GM12878 (cell line): Measurements from ENCODE around the gene MARCHF9. TPM values are rescaled to one million over a fixed set of nuclear protein-coding genes. Genes with fewer than 3 reads are reported as not detected.

Source experiments
- ATAC-seq: fragments of 200-7000 bp; cut with Tn5 transposase; 3 replicates; pipeline ENCODE4 v1.9.1; 2020; ENCODE audit warnings: mild to moderate bottlenecking, moderate library complexity
- BruUV-seq: library from RNA; stranded (reverse); fragments of 400-500 nt; replicated peaks from 2 replicates; lab custom pipeline; 2021; lab: Mats Ljungman, UMichigan
- CTCF ChIA-PET: fragments of 300-600 bp; sonication (Branson Sonifier 250); formaldehyde crosslinking; extraction: SDS; loops from one replicate; lab custom pipeline; 2021; ENCODE audit warnings: inconsistent platforms; lab: Yijun Ruan, JAX
- POLR2A ChIA-PET: fragments of 350-600 bp; formaldehyde crosslinking; extraction: SDS; loops from one replicate; lab custom pipeline; 2021; ENCODE audit warnings: inconsistent platforms; lab: Charles Lee
- RAD21 ChIA-PET: fragments of 300-600 bp; sonication (Branson Sonifier 250); formaldehyde crosslinking; loops from one replicate; lab custom pipeline; 2023; ENCODE audit warnings: antibody characterized with exemption; ENCODE audit not compliant: unreplicated experiment; lab: Charles Lee
- SMC1A ChIA-PET: fragments of 300-600 bp; sonication (Branson Sonifier 250); formaldehyde crosslinking; loops from one replicate; lab custom pipeline; 2023; ENCODE audit not compliant: unreplicated experiment, uncharacterized antibody; lab: Charles Lee
- DNase-seq: peaks from one replicate; pipeline ENCODE4 v3.0.0-alpha.2; 2011; ENCODE audit warnings: low read depth, low spot score
- FAIRE-seq: peaks from 3 replicates; lab custom pipeline; 2011; peaks lifted over from hg19 to GRCh38; lab: Jason Lieb, UNC
- H2AFZ ChIP-seq: 2 replicates; pipeline ENCODE4 v1.6.0; 2011; ENCODE audit warnings: low read depth, low read length, control low read depth; ENCODE audit not compliant: control insufficient read depth
- H3K27ac ChIP-seq: 2 replicates; pipeline ENCODE4 v1.5.1; 2011; ENCODE audit warnings: control low read depth; ENCODE audit not compliant: control insufficient read depth, insufficient read depth
- H3K27me3 ChIP-seq, 2 experiments: replicated peaks in 1 of 2; 2 replicates each; pipeline versions ENCODE4 v1.6.0 to v1.6.1; 2011; ENCODE audit warnings: low read length in 1 of 2; ENCODE audit not compliant: control insufficient read depth in 2 of 2, insufficient read depth in 2 of 2
- H3K36me3 ChIP-seq, 2 experiments: 2 replicates each; pipeline ENCODE4 v1.5.1; 2011; ENCODE audit warnings: low read length in 1 of 2; ENCODE audit not compliant: control insufficient read depth in 2 of 2, insufficient read depth in 2 of 2
- H3K4me1 ChIP-seq: 2 replicates; pipeline ENCODE4 v1.6.1; 2011; ENCODE audit warnings: mild to moderate bottlenecking, low read length, moderate library complexity, mixed read lengths; ENCODE audit not compliant: control insufficient read depth, insufficient read depth
- H3K4me2 ChIP-seq: 2 replicates; pipeline ENCODE4 v1.6.0; 2011; ENCODE audit warnings: control low read depth; ENCODE audit not compliant: control insufficient read depth, insufficient read depth
- H3K4me3 ChIP-seq: fragments of 200-600 bp; sonication (generic); 2 replicates; pipeline ENCODE4 v1.5.1; 2016
- H3K79me2 ChIP-seq: 2 replicates; pipeline ENCODE4 v1.6.0; 2011; ENCODE audit warnings: low read length; ENCODE audit not compliant: control insufficient read depth, insufficient read depth
- H3K9ac ChIP-seq: 2 replicates; pipeline ENCODE4 v1.8.0; 2011; ENCODE audit warnings: low read length, control low read depth, mixed read lengths; ENCODE audit not compliant: control insufficient read depth, insufficient read depth
- H3K9me3 ChIP-seq: replicated peaks from 3 replicates; pipeline ENCODE4 v1.5.1; 2011; ENCODE audit warnings: mild to moderate bottlenecking, low read length; ENCODE audit not compliant: control insufficient read depth, insufficient read depth
- H4K20me1 ChIP-seq: 2 replicates; pipeline ENCODE4 v1.6.0; 2011; ENCODE audit not compliant: control insufficient read depth, insufficient read depth
- WGBS: methylation state at CpG from one replicate; pipeline ENCODE4 v1.1.6; 2016; ENCODE audit warnings: low lambda C conversion rate; ENCODE audit not compliant: insufficient replicate concordance, insufficient coverage; ENCODE audit errors: missing lambda C conversion rate; 5-methylcytosine and 5-hydroxymethylcytosine counted together
- in situ Hi-C: fragments of 300-500 bp; cut with MboI; formaldehyde crosslinking; loops from 9 replicates; pipeline ENCODE4 v1.14.3; 2018; ENCODE audit warnings: mixed read lengths
- intact Hi-C: fragments of 100-400 bp; cut with micrococcal nuclease; formaldehyde crosslinking; loops from one replicate; pipeline ENCODE4 v1.14.2; 2022; ENCODE audit not compliant: unreplicated experiment
- polyA plus RNA-seq, 11 experiments: library from polyadenylated mRNA; depleted of rRNA in 4 of 11; unstranded in 6 of 11; stranded (reverse) in 5 of 11; fragments of >200 nt; fragmentation: Nextera tagmentation in 4 of 11; fragmentation: Illumina TruSeq in 1 of 11; extraction: Ambion mirVana in 4 of 11; extraction: Trizol in 1 of 11; gene quantifications; 1 replicate in 1 of 11; 2 replicates in 10 of 11; pipeline versions ENCODE4 v1.2.1 to v1.2.3, GENCODE V29; 2011 to 2016; ENCODE audit warnings: inconsistent platforms in 2 of 11, missing spikeins in 2 of 11, low read depth in 1 of 11
- total RNA-seq, 4 experiments: library from RNA; depleted of rRNA in 3 of 4; stranded (reverse); fragments of >200 nt in 3 of 4; fragmentation: Illumina TruSeq in 1 of 4; extraction: Trizol in 1 of 4; gene quantifications; 2 replicates each; pipeline versions ENCODE4 v1.2.1 to v1.2.3, GENCODE V29; 2013 to 2021
- TF ChIP-seq, protein P1 (sequence below): fragments of 450-650 bp; IDR thresholded peaks from 2 replicates; pipeline ENCODE4 v1.6.1; 2017; ENCODE audit warnings: mild to moderate bottlenecking
- TF ChIP-seq, protein P2 (sequence below): fragments of 450-650 bp; IDR thresholded peaks from 2 replicates; pipeline ENCODE4 v1.6.1; 2017; ENCODE audit warnings: low read depth, mild to moderate bottlenecking, moderate library complexity

Gene MARCHF9
- total and polyA plus RNA-seq, 10 of the 15 experiments (the other 5 are each of a cell fraction or from before 2014, with no cell fraction given): 2.4 to 29.3 (median 13.0) TPM

DNA sequence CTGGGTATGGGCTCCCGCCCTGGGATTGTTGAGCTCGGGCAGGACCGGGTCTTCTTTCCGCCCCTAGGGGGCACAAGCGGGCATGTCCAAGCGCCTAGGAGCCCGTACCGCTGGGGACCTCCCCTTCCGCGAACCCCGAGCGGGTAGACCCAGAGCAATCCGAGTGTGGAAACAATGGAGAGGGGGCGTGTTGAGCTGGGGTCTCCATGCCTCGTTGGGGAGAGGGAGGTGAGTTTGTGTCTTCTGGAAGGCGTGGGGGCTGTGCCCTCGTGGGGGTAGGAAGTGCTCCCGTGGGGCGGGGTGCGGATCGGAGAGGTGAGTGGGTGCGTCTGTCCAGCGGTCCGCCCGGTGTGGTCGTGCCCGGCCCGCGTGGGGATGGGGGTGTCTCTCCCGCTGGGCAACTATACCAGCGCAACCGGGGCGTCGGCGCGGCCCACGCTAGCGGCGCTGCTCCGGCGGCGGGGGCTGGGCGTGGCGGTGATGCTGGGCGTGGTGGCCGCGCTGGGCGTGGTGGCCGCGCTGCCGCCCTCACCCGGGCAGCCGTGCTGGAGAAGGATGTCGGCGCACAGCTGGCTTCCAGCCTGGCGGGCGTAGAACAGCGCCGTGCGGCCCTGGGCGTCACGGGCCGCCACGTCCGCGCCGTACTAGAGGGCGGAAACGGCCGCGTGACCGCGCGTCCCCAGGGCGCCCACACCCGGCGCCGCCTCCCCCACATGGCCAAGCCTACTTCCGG, 28.6 kb upstream of the MARCHF9 start:
- no peak for FAIRE-seq
- H3K27ac ChIP-seq: no peak overlapping the region
- TF ChIP-seq, protein P1, sequence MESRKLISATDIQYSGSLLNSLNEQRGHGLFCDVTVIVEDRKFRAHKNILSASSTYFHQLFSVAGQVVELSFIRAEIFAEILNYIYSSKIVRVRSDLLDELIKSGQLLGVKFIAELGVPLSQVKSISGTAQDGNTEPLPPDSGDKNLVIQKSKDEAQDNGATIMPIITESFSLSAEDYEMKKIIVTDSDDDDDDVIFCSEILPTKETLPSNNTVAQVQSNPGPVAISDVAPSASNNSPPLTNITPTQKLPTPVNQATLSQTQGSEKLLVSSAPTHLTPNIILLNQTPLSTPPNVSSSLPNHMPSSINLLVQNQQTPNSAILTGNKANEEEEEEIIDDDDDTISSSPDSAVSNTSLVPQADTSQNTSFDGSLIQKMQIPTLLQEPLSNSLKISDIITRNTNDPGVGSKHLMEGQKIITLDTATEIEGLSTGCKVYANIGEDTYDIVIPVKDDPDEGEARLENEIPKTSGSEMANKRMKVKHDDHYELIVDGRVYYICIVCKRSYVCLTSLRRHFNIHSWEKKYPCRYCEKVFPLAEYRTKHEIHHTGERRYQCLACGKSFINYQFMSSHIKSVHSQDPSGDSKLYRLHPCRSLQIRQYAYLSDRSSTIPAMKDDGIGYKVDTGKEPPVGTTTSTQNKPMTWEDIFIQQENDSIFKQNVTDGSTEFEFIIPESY: peak; percentile 66; the same call in 1 of the 2 replicates
- TF ChIP-seq, protein P2, sequence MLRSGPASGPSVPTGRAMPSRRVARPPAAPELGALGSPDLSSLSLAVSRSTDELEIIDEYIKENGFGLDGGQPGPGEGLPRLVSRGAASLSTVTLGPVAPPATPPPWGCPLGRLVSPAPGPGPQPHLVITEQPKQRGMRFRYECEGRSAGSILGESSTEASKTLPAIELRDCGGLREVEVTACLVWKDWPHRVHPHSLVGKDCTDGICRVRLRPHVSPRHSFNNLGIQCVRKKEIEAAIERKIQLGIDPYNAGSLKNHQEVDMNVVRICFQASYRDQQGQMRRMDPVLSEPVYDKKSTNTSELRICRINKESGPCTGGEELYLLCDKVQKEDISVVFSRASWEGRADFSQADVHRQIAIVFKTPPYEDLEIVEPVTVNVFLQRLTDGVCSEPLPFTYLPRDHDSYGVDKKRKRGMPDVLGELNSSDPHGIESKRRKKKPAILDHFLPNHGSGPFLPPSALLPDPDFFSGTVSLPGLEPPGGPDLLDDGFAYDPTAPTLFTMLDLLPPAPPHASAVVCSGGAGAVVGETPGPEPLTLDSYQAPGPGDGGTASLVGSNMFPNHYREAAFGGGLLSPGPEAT: no peak
- TF ChIP-seq, all 136 proteins: peak for 1
- ChIA-PET RAD21 (no interaction called here), POLR2A (no interaction called here), SMC1A (no interaction called here), CTCF (interaction anchor here (1.6 kb wide), 1 partner anchor 16 kb away, joined by 5 read pairs; no protein-coding TSS in a partner anchor)
- ATAC-seq (no peak), DNase-seq (no peak)
- H3K4me3 ChIP-seq: no peak overlapping the region
- H3K27me3 ChIP-seq: no peaks in the 10 kb centered on the region
- H2AFZ ChIP-seq: no peak overlapping the region
- BruUV-seq: no TSS peak
- intact Hi-C loops: no loop called here
- in situ Hi-C loops: no loop called here
- H3K79me2 ChIP-seq: no peaks in the 10 kb centered on the region
- H3K9ac ChIP-seq: no peak overlapping the region
- no peaks in the 10 kb centered on the region for H3K9me3 ChIP-seq
- H3K36me3 ChIP-seq: peaks cover 8 to 10% of the 10 kb centered on the region in 2 experiments; a peak in 3 of 4 replicates
- H4K20me1 ChIP-seq: no peaks in the 10 kb centered on the region
- 99% methylated on average over 58 of the region's 79 CpGs for WGBS
- no peaks in the 10 kb centered on the region for H3K4me1 ChIP-seq
- no peak overlapping the region for H3K4me2 ChIP-seq
